Activated T-cell treated with anti-CD3 and anti-CD28 coated beads, Interleukin-2, amount 50 U/mL, for 72 hours (primary cell): ENCODE data around the gene GPR26. TPM values are rescaled to one million over a fixed set of nuclear protein-coding genes. Genes with fewer than 3 reads are reported as not detected.

Experiments used
- ATAC-seq, 2 donors: fragments of 150-1000 bp; cut with Tn5 transposase; replicated peaks in 1 of 2; 2 replicates each; pipeline ENCODE4 v1.10.0; 2021; ENCODE audit warnings: moderate library complexity in 2 of 2, mild to moderate bottlenecking in 1 of 2
- DNase-seq, 2 donors: peaks; one replicate each; pipeline ENCODE4 v3.0.0; 2021 to 2022; ENCODE audit warnings: mixed read lengths in 1 of 2
- H3K27ac Mint-ChIP-seq: one replicate; pipeline ENCODE4 v1.8.0; 2022; ENCODE audit warnings: mild to moderate bottlenecking, moderate library complexity, mixed read lengths
- H3K27me3 Mint-ChIP-seq: one replicate; pipeline ENCODE4 v1.8.0; 2022; ENCODE audit warnings: low read depth, mixed read lengths
- H3K36me3 Mint-ChIP-seq, 2 donors: one replicate each; pipeline ENCODE4 v1.8.0; 2022; ENCODE audit warnings: mixed read lengths in 2 of 2, mild to moderate bottlenecking in 1 of 2; ENCODE audit not compliant: insufficient read depth in 2 of 2
- H3K4me1 Mint-ChIP-seq: one replicate; pipeline ENCODE4 v1.8.0; 2022; ENCODE audit warnings: low read depth, mixed read lengths
- H3K4me3 Mint-ChIP-seq, 2 donors: one replicate each; pipeline ENCODE4 v1.8.0; 2022; ENCODE audit warnings: mild to moderate bottlenecking in 2 of 2, mixed read lengths in 2 of 2, moderate library complexity in 2 of 2
- H3K9me3 Mint-ChIP-seq, 2 donors: one replicate each; pipeline ENCODE4 v1.8.0; 2022; ENCODE audit warnings: mixed read lengths in 2 of 2
- total RNA-seq, 2 donors: library from RNA; stranded (reverse); gene quantifications; one replicate each; pipeline ENCODE4 v1.2.3, GENCODE V29; 2022

The GPR26 gene
- total RNA-seq, 2 donors from 2014 or later = not detected

DNA sequence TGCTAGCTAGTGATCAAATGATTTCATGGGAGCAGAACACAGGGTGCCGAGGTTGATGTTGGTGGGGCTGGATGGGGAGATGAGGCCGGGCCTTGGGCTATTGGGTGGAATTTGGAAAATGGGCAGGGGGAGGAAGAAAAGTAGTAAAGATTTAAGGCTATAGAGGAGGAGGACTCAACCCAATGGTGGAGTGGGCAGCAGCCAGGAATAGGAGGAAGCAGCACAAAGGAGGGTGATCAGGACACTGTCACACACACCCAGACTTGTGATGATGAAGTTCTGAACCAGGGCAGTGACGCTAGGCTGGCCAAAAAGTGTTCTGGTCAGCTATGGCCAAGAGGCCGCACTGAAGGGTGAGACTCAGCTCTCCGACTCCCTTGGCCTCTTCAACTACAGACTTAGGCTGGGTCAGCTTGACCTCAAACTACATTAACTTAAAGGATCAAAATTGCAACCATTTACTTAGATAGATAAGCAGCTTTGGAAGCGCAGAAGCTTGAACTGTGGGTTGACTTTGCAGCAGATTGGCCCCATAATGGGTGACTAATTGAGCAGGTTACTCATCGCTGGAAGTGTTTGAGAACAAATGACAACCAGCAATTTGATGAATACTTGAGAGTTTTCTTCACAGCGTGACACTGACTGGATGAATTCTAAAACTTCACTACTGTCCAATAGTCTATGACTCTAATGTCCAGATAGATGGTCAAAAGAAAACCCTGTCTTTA lies 29.4 kb upstream of the GPR26 start:
- Mint-ChIP-seq H3K36me3 (no peaks in the 10 kb centered on the region), H3K4me1 (no peaks in the 10 kb centered on the region), H3K27ac (no peak overlapping the region), H3K9me3 (peaks cover 0 to 1% of the 10 kb centered on the region in 2 donors), H3K4me3 (no peak overlapping the region), H3K27me3 (peaks cover 23% of the 10 kb centered on the region)
- no peak for ATAC-seq
- DNase-seq = no peak

DNA sequence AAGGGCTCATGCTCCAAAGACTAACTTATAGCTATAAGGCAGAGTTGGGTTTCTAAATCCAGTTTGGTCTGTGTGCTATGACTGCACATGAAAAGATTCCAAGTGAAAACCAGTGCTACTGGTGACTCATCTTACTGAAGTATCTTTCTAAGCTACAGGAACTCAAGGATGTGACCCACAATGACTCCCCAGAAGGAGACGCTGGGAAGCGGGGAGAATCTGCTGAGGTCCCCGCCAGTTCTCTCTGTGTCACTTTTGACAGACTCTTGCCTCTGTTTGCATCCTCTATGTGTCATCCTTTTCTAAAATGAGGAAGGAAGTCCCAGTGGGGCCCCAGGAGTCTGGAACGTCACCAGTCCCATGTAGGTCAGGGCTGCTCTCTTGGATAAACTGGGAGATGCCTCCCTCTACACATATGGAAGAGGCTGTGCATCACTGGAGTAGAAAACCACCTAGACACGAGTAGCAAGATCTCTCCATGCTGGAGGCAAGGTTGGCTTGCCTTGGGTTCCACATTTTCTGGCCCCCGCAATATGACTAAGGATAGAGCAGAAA lies 28.8 kb upstream of the GPR26 start:
- Mint-ChIP-seq H3K4me3 (no peak overlapping the region), H3K27me3 (peaks cover 23% of the 10 kb centered on the region), H3K27ac (no peak overlapping the region), H3K4me1 (no peaks in the 10 kb centered on the region), H3K9me3 (peaks cover 0 to 3% of the 10 kb centered on the region in 2 donors), H3K36me3 (no peaks in the 10 kb centered on the region)
- ATAC-seq (no peak), DNase-seq (no peak)

DNA sequence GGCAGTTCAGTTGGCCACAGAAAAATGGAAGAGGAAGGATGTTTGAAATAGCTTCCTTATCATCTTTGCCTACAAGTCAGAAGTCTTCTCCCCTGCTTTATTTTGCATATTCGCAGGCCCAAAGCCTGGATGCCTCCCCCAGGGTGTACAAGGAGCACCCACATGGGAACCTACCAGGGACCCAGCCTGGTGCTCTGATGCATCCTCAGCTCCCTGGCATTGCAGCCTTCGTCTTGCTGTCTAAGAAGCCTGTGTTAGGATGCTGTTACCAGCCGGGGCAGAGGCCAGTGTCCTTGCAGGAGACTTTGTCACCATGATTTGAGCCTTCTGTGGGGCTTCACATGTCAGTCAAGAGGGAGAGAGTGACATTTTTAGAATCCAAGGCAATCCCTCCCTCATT lies 27.0 kb upstream of the GPR26 start:
- H3K9me3 Mint-ChIP-seq = peaks cover 0 to 3% of the 10 kb centered on the region in 2 donors
- H3K4me1 Mint-ChIP-seq = no peaks in the 10 kb centered on the region
- no peak overlapping the region for H3K4me3 Mint-ChIP-seq
- ATAC-seq = no peak
- peaks cover 15% of the 10 kb centered on the region for H3K27me3 Mint-ChIP-seq
- no peak overlapping the region for H3K27ac Mint-ChIP-seq
- no peaks in the 10 kb centered on the region for H3K36me3 Mint-ChIP-seq
- no peak for DNase-seq

DNA sequence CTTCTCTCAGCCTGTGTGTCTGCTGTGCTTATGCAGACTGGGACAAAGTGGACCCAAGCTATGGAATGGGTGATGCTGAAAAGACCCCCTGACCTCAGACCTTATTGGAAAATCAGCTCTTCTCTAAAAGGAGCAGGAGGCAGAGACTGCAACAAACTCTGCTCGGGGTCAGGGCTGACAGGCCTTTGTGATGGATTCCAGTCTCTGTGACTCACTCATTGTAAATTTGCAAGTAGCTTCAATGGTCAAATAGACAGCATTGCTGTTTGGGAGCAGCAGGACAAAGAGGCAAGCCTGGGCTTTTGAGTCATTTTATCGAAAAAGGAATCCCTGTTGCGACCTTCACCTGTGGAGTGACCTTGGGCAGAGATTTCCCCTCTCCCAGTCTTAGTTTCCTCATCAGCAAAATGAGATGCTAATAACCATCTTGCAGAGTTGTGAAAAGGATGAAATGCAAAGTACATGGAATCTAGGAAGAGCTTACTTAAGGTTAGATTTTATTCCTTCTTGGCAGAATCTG lies 26.1 kb upstream of the GPR26 start:
- H3K36me3 Mint-ChIP-seq = no peaks in the 10 kb centered on the region
- H3K4me1 Mint-ChIP-seq = no peaks in the 10 kb centered on the region
- no peak overlapping the region for H3K4me3 Mint-ChIP-seq
- DNase-seq (no peak), ATAC-seq (no peak)
- peaks cover 0 to 3% of the 10 kb centered on the region in 2 donors for H3K9me3 Mint-ChIP-seq
- H3K27ac Mint-ChIP-seq = no peak overlapping the region
- H3K27me3 Mint-ChIP-seq = peaks cover 18% of the 10 kb centered on the region

DNA sequence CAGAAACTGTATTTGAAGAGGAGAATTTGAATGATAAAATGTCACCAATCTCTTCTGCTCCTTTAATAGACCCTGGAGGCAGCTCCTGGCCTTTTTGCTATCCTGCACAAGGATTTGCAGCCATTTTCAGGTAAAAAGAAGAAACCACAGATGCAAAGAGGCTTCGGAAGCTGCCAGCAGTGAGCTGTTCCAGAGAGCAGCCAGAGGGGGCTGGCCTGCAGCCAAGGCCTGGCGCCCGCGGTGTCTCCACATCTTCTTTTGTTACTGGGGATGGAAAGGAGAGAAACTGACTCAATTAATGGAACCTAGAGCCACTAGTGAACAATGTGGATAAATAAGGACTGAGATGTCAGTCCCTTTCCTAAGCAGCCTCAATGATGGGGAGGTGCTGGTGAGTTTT lies 23.9 kb upstream of the GPR26 start:
- Mint-ChIP-seq H3K4me3 (no peak overlapping the region), H3K36me3 (no peaks in the 10 kb centered on the region), H3K9me3 (peaks cover 0 to 3% of the 10 kb centered on the region in 2 donors), H3K27me3 (peaks cover 14% of the 10 kb centered on the region), H3K27ac (no peak overlapping the region), H3K4me1 (no peaks in the 10 kb centered on the region)
- ATAC-seq (no peak), DNase-seq (no peak)

DNA sequence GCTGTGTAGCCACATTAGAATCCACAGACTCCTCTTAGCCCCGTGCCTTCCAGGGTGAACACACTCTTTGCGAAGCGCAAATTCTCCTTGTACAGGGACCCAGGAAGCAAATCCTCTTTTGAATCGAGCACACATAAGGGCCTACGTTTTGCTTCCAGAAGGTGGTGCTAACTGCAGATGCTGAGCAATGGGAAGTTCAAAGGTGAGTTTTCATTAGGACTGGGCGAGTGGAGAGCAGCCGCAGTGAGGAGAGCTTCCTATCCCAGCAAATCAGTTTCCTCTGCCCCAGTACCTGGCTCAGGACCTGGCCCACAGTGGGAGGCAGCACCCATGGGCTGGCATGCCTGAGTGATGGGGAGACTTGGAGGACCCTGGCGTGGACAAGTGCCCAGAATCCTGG lies 23.5 kb upstream of the GPR26 start:
- H3K36me3 Mint-ChIP-seq = no peaks in the 10 kb centered on the region
- H3K4me1 Mint-ChIP-seq = no peaks in the 10 kb centered on the region
- no peak overlapping the region for H3K4me3 Mint-ChIP-seq
- peaks cover 0 to 3% of the 10 kb centered on the region in 2 donors for H3K9me3 Mint-ChIP-seq
- H3K27me3 Mint-ChIP-seq = peaks cover 13% of the 10 kb centered on the region
- ATAC-seq (no peak), DNase-seq (no peak)
- H3K27ac Mint-ChIP-seq = no peak overlapping the region

DNA sequence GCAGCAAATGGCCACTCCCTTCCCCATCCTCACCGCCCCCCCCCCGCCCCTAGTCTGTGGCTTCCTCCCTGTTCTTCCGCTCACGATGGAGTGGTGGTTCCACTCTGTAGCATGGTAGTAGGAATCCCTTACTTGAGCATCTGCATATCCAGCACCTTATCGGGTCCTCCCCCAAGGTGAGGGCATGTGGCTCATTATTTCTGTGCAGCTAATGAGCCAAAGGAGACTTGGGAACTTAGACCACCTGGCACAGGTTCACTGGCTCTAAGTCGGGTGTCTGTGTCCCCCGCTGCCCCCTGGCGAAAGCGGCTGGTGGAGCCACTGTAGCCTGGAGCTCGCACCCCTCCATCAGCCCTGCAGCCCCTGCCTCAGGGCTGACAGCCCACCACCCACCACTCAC lies 22.8 kb upstream of the GPR26 start:
- no peak for ATAC-seq
- Mint-ChIP-seq H3K27me3 (peaks cover 7% of the 10 kb centered on the region), H3K4me1 (no peaks in the 10 kb centered on the region), H3K9me3 (peaks cover 0 to 3% of the 10 kb centered on the region in 2 donors), H3K4me3 (no peak overlapping the region), H3K27ac (no peak overlapping the region), H3K36me3 (no peaks in the 10 kb centered on the region)
- no peak for DNase-seq

DNA sequence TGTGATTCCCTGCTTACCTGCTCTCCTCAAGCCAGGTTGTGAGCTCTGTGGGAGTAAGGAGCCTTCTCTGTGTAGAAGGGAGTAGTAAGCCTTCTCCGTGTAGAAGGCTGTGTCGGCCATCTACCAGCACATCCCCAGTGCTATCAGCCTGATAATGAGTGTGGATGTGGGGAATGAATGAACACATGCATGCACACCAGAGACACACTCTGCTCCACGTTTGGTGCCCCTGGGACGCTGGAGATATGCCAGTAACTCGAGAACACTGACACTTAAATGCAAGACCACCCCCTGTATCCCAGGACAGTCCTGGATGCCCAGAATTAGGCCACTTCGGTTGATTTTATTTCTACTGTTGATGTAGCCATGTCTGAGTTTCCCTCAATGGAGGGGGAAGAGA lies 21.1 kb upstream of the GPR26 start:
- H3K9me3 Mint-ChIP-seq = peaks cover 0 to 3% of the 10 kb centered on the region in 2 donors
- H3K36me3 Mint-ChIP-seq = no peaks in the 10 kb centered on the region
- no peak for ATAC-seq
- DNase-seq = no peak
- H3K4me1 Mint-ChIP-seq = no peaks in the 10 kb centered on the region
- H3K27me3 Mint-ChIP-seq = peaks cover 13% of the 10 kb centered on the region
- no peak overlapping the region for H3K4me3 Mint-ChIP-seq
- H3K27ac Mint-ChIP-seq = no peak overlapping the region

DNA sequence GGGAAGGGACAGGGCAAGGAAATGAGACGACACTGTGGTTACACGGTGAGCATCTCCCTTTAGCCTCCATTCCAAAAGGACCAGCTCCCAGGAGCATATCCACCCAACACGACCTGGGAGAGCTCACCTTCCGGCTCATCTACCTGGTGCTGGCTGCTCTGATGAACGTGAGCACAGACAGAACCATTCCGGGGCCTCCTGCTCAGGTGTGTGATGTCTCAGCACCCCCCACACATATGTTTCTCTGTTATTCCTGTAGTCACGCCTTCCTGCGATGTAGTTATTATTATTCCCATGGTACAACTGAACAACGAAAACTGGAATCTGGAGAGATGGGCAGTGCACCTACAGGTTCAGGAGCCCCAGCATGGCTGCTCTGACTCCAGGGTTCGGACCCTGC lies 20.5 kb upstream of the GPR26 start:
- Mint-ChIP-seq H3K9me3 (peaks cover 0 to 3% of the 10 kb centered on the region in 2 donors), H3K27me3 (peaks cover 13% of the 10 kb centered on the region), H3K27ac (no peak overlapping the region), H3K4me1 (no peaks in the 10 kb centered on the region), H3K36me3 (no peaks in the 10 kb centered on the region), H3K4me3 (no peak overlapping the region)
- ATAC-seq (no peak), DNase-seq (no peak)

DNA sequence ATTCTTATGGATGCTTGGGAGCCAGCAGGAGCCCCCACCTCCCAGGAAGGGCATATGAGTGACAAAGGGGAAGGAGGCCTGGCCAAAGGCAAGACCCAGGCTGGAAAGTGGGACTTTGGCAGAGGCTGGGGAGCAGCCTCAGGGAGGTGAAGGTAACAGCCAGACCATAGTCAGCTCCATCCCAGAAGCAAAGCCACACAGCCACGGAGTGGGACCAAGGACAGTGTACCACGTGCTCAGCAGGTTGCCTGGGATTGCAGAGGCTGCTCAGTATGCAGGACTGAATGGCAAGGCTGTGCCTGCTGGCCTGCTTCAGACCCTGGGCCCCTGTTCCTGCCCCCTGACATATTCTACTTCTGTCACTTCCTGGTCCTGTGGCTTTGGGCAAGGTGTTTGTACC lies 17.6 kb upstream of the GPR26 start:
- H3K9me3 Mint-ChIP-seq = no peaks in the 10 kb centered on the region
- H3K4me3 Mint-ChIP-seq = no peak overlapping the region
- DNase-seq (no peak), ATAC-seq (no peak)
- no peak overlapping the region for H3K27ac Mint-ChIP-seq
- no peaks in the 10 kb centered on the region for H3K4me1 Mint-ChIP-seq
- peaks cover 13% of the 10 kb centered on the region for H3K27me3 Mint-ChIP-seq
- no peaks in the 10 kb centered on the region for H3K36me3 Mint-ChIP-seq

DNA sequence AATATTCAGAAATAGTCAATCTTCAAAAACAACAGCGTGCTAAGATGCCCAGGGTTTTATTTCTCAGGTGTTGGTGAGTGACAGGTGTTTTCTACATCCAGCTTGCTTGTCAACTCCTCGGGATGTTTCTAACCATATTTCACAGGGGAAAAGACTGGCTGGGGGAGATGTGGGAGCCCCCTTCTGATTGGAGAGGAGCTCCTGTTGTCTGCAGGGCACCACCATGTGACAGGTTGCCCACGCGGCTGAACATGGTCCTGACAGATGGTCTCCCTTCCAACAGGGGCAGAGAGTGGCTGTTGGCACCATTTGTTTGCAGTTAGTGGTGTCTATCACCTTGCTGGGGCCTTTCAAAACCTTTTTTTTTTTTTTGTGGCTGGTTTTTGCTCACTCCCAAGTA lies 16.5 kb upstream of the GPR26 start:
- H3K36me3 Mint-ChIP-seq = no peaks in the 10 kb centered on the region
- DNase-seq (no peak), ATAC-seq (no peak)
- H3K9me3 Mint-ChIP-seq = no peaks in the 10 kb centered on the region
- no peaks in the 10 kb centered on the region for H3K4me1 Mint-ChIP-seq
- no peak overlapping the region for H3K4me3 Mint-ChIP-seq
- H3K27ac Mint-ChIP-seq = no peak overlapping the region
- H3K27me3 Mint-ChIP-seq = peaks cover 13% of the 10 kb centered on the region

DNA sequence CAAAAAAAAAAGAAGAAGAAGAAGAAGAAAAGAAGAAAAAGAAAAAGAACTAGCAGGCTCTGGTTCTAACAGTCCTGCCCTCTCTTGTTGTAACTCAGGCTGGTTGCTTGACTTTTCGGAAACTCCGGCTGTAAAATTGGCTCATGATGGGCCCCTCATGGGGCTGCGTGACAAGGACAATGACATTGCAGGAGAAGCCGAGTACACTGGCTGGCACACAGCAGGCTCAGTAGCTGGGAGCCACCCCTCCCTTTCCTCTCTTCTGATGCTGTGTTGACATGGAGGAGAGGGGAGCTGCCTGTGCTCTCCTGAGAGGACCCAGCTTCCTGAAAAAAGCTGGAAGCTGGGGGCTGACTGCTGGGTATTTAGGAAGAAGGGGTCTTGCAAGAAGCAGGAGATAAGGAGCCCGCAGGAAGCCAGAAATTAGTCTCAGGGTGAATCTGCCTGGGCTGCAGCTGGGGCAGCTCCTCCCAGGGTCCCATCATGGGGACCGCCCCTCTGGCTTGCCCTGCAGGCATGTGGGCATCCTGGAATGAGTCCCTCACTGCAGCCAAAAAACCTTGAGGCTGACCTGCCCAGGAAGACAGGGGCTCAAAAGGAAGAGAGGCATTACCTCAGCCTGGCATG lies 14.6 kb upstream of the GPR26 start:
- H3K4me1 Mint-ChIP-seq = no peaks in the 10 kb centered on the region
- DNase-seq = no peak
- no peaks in the 10 kb centered on the region for H3K9me3 Mint-ChIP-seq
- ATAC-seq = no peak
- peaks cover 7% of the 10 kb centered on the region for H3K27me3 Mint-ChIP-seq
- H3K27ac Mint-ChIP-seq = no peak overlapping the region
- no peaks in the 10 kb centered on the region for H3K36me3 Mint-ChIP-seq
- no peak overlapping the region for H3K4me3 Mint-ChIP-seq

DNA sequence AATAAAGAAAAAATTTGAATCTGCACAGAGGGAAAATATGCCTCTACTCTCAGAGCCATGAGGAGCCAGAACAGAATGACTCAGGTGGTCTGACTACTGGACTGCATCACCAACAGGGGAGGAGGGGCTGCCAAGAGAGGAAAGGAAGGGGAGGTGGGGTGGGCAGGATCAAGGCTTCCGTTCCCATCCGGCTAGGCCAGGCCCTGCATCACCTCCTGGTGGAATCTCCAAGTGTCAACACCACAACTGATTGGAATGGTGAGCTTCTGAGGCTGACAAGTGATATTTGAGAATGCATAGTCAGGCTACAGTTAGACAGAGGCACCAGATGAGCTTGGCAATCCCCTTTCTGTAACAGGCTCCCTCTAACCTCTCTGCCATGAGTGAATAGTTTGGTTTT lies 10.4 kb upstream of the GPR26 start:
- DNase-seq = no peak
- Mint-ChIP-seq H3K36me3 (no peaks in the 10 kb centered on the region), H3K27ac (no peak overlapping the region), H3K27me3 (no peaks in the 10 kb centered on the region), H3K9me3 (no peaks in the 10 kb centered on the region), H3K4me3 (no peak overlapping the region), H3K4me1 (no peaks in the 10 kb centered on the region)
- no peak for ATAC-seq
